ENCODE measurements around the gene PI4KB. TPM values are rescaled to one million over a fixed set of nuclear protein-coding genes. Genes with fewer than 3 reads are reported as not detected.
"Not testable (repeated sequence)": the region's sequence is repeated elsewhere in the genome, so short reads cannot be mapped to it uniquely, and the experiment has no call there.

Gene PI4KB
- total RNA-seq, 1 donor from 2014 or later = 60.7 TPM

- H3K27ac Mint-ChIP-seq = no peak overlapping the region
Measured at GRCh38 chr1:151364996-151365395, 37.8 kb upstream of the PI4KB start.

DNA sequence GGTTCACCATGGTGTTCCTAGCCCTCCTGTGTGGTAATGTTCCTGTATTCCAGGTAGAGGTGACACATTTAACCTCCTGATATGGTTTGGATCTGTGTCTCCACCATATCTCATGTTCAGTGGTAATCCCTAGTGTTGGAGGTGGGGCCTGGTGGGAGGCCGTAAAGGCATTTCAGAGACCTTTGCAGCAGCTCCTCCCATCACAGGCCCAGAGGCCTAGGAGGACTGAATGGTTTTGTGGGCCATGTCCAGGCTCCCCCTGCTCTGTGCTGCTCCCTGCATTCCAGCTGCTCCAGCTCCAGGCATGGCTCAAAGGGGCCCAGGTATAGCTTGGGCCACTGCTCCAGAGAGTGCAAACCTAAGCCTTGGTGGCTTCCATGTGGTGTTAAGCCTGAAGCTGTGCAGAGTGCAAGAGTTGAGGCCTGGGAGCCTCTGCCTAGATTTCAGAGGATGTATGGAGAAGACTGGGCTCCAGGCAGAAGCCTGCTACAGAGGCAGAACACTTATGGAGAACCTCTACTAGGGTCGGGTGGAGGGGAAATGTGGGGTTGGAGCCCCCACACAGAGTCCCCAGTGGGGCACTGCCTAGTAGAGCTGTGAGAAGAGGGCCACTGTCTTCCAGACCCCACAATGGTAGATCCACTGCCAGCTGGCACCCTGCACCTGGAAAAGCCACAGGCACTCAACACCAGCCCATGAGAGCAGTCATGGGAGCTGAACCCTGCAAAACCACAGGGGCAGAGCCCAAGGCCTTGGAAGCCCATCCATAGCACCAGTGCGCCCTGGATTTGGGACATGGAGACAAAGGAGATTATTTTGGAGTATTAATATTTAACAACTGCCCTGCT, 35.3 kb upstream of the PI4KB start:
- H3K36me3 Mint-ChIP-seq = peaks cover 7% of the 10 kb centered on the region
- H3K9me3 Mint-ChIP-seq = peaks cover 11% of the 10 kb centered on the region
- H3K4me3 Mint-ChIP-seq = no peak overlapping the region
- H3K4me1 Mint-ChIP-seq (ENCODE audit: unreplicated experiment) = no peaks in the 10 kb centered on the region
- no peaks in the 10 kb centered on the region for H3K27me3 Mint-ChIP-seq
- no peak for DNase-seq (ENCODE audit: extremely low spot score, unreplicated experiment)
- no peak overlapping the region for H3K27ac Mint-ChIP-seq
- TF ChIP-seq, protein P1, sequence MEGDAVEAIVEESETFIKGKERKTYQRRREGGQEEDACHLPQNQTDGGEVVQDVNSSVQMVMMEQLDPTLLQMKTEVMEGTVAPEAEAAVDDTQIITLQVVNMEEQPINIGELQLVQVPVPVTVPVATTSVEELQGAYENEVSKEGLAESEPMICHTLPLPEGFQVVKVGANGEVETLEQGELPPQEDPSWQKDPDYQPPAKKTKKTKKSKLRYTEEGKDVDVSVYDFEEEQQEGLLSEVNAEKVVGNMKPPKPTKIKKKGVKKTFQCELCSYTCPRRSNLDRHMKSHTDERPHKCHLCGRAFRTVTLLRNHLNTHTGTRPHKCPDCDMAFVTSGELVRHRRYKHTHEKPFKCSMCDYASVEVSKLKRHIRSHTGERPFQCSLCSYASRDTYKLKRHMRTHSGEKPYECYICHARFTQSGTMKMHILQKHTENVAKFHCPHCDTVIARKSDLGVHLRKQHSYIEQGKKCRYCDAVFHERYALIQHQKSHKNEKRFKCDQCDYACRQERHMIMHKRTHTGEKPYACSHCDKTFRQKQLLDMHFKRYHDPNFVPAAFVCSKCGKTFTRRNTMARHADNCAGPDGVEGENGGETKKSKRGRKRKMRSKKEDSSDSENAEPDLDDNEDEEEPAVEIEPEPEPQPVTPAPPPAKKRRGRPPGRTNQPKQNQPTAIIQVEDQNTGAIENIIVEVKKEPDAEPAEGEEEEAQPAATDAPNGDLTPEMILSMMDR (conservative IDR thresholded peaks at IDR 0.05) = no peak

More at GRCh38 chr1:151364996-151365395, 37.8 kb upstream of the PI4KB start:
- H3K27me3 Mint-ChIP-seq = no peaks in the 10 kb centered on the region
- peaks cover 11% of the 10 kb centered on the region for H3K9me3 Mint-ChIP-seq
- no peak for DNase-seq (ENCODE audit: extremely low spot score, unreplicated experiment)
- TF ChIP-seq, protein P1 (conservative IDR thresholded peaks at IDR 0.05) = no peak
- no peak overlapping the region for H3K4me3 Mint-ChIP-seq
- no peaks in the 10 kb centered on the region for H3K4me1 Mint-ChIP-seq (ENCODE audit: unreplicated experiment)
- peaks cover 7% of the 10 kb centered on the region for H3K36me3 Mint-ChIP-seq

GRCh38 chr1:151361883-151362282, 34.7 kb upstream of the PI4KB start:
- H3K27ac Mint-ChIP-seq = no peak overlapping the region
- TF ChIP-seq, protein P1 (conservative IDR thresholded peaks at IDR 0.05) = no peak
- H3K9me3 Mint-ChIP-seq = peaks cover 11% of the 10 kb centered on the region
- no peaks in the 10 kb centered on the region for H3K4me1 Mint-ChIP-seq (ENCODE audit: unreplicated experiment)
- H3K27me3 Mint-ChIP-seq = no peaks in the 10 kb centered on the region
- H3K36me3 Mint-ChIP-seq = peaks cover 7% of the 10 kb centered on the region
- no peak for DNase-seq (ENCODE audit: extremely low spot score, unreplicated experiment)
- H3K4me3 Mint-ChIP-seq = no peak overlapping the region

DNA sequence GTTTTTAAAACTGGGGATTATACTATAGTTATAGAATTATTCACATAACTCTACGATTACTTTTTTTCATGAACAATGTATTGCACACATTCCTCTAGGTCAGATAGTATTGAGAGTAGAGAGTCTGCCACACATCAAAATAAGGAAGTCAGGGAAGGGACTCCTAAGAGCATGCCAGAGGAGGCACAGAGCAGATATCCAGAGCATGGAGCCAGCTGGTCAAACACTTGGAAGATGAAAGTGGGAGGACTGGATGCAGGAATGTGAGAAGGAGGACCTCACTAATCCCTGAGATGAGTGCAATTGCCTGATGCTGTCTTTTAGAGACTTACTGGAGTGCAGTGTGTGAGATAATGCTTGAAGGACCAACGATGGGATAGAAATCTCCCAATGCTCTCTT, 29.5 kb upstream of the PI4KB start:
- Mint-ChIP-seq H3K27me3 (no peaks in the 10 kb centered on the region), H3K9me3 (peaks cover 7% of the 10 kb centered on the region), H3K4me3 (no peak overlapping the region), H3K4me1 (ENCODE audit: unreplicated experiment) (no peaks in the 10 kb centered on the region), H3K36me3 (no peaks in the 10 kb centered on the region), H3K27ac (no peak overlapping the region)
- DNase-seq (ENCODE audit: extremely low spot score, unreplicated experiment) = no peak
- TF ChIP-seq, protein P1 (conservative IDR thresholded peaks at IDR 0.05) = no peak

- H3K27ac Mint-ChIP-seq = no peak overlapping the region
Measured at GRCh38 chr1:151352021-151352718, 25.0 kb upstream of the PI4KB start.

GRCh38 chr1:151350323-151350722, 23.1 kb upstream of the PI4KB start:
- H3K4me1 Mint-ChIP-seq (ENCODE audit: unreplicated experiment) = peaks cover 22% of the 10 kb centered on the region
- not testable (repeated sequence) for DNase-seq (ENCODE audit: extremely low spot score, unreplicated experiment); H3K9me3 Mint-ChIP-seq; H3K27me3 Mint-ChIP-seq; H3K27ac Mint-ChIP-seq; H3K4me3 Mint-ChIP-seq; H3K36me3 Mint-ChIP-seq

More at GRCh38 chr1:151352021-151352718, 25.0 kb upstream of the PI4KB start:
- Mint-ChIP-seq H3K4me3 (no peak overlapping the region), H3K27me3 (no peaks in the 10 kb centered on the region), H3K9me3 (no peaks in the 10 kb centered on the region), H3K36me3 (no peaks in the 10 kb centered on the region), H3K4me1 (ENCODE audit: unreplicated experiment) (peaks cover 11% of the 10 kb centered on the region)
- DNase-seq (ENCODE audit: extremely low spot score, unreplicated experiment) = no peak
- TF ChIP-seq, protein P1 (conservative IDR thresholded peaks at IDR 0.05) = no peak
